HG03432 (cell line): ENCODE measurements around the gene PLPPR3.
"Not testable (repeated sequence)": the region's sequence is repeated elsewhere in the genome, so short reads cannot be mapped to it uniquely, and the experiment has no call there.

Experiments
- ATAC-seq: cut with Tn5 transposase; IDR thresholded peaks from one replicate; pipeline ENCODE4 v1.9.1; 2021; ENCODE audit warnings: mild to moderate bottlenecking, moderate library complexity; ENCODE audit not compliant: unreplicated experiment

Gene PLPPR3

GRCh38 chr19:854549-854948 is 32.8 kb upstream of the PLPPR3 start:
- ATAC-seq: no peak

- ATAC-seq: not testable (repeated sequence)
Observed at GRCh38 chr19:853614-854220, 32.0 kb upstream of the PLPPR3 start.

GRCh38 chr19:853014-853585 is 31.3 kb upstream of the PLPPR3 start:
- ATAC-seq: no peak

- no peak for ATAC-seq
Observed at GRCh38 chr19:852136-853013, 30.6 kb upstream of the PLPPR3 start, which contains the start of gene ELANE. TSS of gene ELANE (plus strand) at chr19:852303. CDS start at chr19:852329, 26 bp downstream.

GRCh38 chr19:850979-851335 is 29.2 kb upstream of the PLPPR3 start:
- no peak for ATAC-seq

GRCh38 chr19:850221-850978 is 28.6 kb upstream of the PLPPR3 start:
- ATAC-seq: no peak

GRCh38 chr19:849195-849594 is 27.4 kb upstream of the PLPPR3 start:
- not testable (repeated sequence) for ATAC-seq

- no peak for ATAC-seq
Observed at GRCh38 chr19:848386-848921, 26.7 kb upstream of the PLPPR3 start.

- ATAC-seq: no peak
Observed at GRCh38 chr19:845707-846521, 24.2 kb upstream of the PLPPR3 start.

GRCh38 chr19:844546-844971 is 22.8 kb upstream of the PLPPR3 start:
- ATAC-seq: no peak

- ATAC-seq: no peak
Observed at GRCh38 chr19:843836-844545, 22.2 kb upstream of the PLPPR3 start.

GRCh38 chr19:843180-843835 is 21.6 kb upstream of the PLPPR3 start:
- no peak for ATAC-seq

GRCh38 chr19:842802-843179 is 21.0 kb upstream of the PLPPR3 start:
- ATAC-seq: not testable (repeated sequence)

- no peak for ATAC-seq
Observed at GRCh38 chr19:840519-841206, 18.9 kb upstream of the PLPPR3 start, which contains the start of gene PRTN3. TSS of gene PRTN3 (plus strand) at chr19:840999. CDS start at chr19:841009, 10 bp downstream.

GRCh38 chr19:835210-835810 is 13.6 kb upstream of the PLPPR3 start:
- ATAC-seq: no peak

- ATAC-seq: no peak
Observed at GRCh38 chr19:834216-834615, 12.5 kb upstream of the PLPPR3 start.

- no peak for ATAC-seq
Observed at GRCh38 chr19:831407-832369, 9.9 kb upstream of the PLPPR3 start.
